Muscle layer of colon (tissue), 2 donors: ENCODE data around the gene MSLN.
"Not testable (repeated sequence)": the region's sequence is repeated elsewhere in the genome, so short reads cannot be mapped to it uniquely, and the experiment has no call there.

Experiments used
- H3K27ac ChIP-seq: one replicate; pipeline ENCODE4 v1.7.0; 2013; ENCODE audit warnings: low read depth, mild to moderate bottlenecking, low read length, moderate library complexity
- H3K27me3 ChIP-seq, 2 donors: one replicate each; pipeline ENCODE4 v1.7.0; 2013; ENCODE audit warnings: low read length in 2 of 2, mild to moderate bottlenecking in 2 of 2; ENCODE audit not compliant: insufficient read depth in 2 of 2, control insufficient read depth in 1 of 2
- H3K36me3 ChIP-seq: one replicate; pipeline ENCODE4 v1.7.0; 2013; ENCODE audit warnings: mild to moderate bottlenecking, low read length; ENCODE audit not compliant: insufficient read depth
- H3K4me1 ChIP-seq: one replicate; pipeline ENCODE4 v1.7.0; 2013; ENCODE audit warnings: mild to moderate bottlenecking, low read length; ENCODE audit not compliant: insufficient read depth
- H3K4me3 ChIP-seq, 2 donors: one replicate each; pipeline ENCODE4 v1.7.0; 2013; ENCODE audit warnings: low read length in 2 of 2, low read depth in 1 of 2, mild to moderate bottlenecking in 1 of 2, moderate library complexity in 1 of 2
- H3K9ac ChIP-seq: one replicate; pipeline ENCODE4 v1.7.0; 2013; ENCODE audit warnings: low read length
- H3K9me3 ChIP-seq: one replicate; pipeline ENCODE4 v1.7.0; 2013; ENCODE audit warnings: mild to moderate bottlenecking, low read length
- donor health status: abdominal sarcoma.
- donor health status: Adenocarcinoma of cecum.

MSLN gene

DNA sequence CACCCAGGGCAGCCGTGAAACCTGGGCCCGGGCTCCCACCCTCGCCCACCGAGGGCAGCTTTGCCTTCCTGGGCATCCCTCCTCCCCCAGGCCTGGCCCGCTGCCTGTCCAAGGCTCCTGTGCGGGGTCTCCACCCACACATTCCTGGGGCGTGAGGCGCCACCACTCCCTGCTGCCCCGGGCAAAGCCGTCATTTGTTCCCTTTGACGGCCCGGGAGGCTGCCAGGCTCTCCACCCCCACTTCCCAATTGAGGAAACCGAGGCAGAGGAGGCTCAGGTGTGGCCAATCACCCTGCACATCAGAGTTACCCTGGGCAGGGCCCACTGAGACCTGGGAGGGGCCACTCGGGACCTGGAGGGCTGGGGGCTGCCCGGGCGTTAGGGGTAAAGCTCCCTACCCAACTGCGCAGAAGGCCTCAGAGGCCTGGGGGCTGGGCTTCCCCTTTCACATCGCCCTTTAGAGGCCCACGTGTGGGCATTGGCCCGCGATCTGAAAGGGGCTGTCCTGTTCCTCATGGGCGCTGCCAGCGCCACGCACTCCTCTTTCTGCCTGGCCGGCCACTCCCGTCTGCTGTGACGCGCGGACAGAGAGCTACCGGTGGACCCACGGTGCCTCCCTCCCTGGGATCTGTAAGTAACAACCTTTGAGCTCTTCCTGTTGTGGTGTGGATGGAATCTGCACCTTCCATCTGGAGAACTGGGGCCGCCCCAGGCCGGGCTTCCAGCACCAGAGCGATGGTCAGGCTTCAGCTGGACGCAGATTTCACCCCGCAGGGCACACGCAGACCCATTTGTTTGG, at the start of gene MSLN:
Gene MSLN, plus strand, starts transcription at position 190 of the 799 bp plus-strand sequence. CDS start 1,947 bp downstream, outside the sequence.
- H3K4me3 ChIP-seq, result no peak within 1 kb of the TSS
- H3K27ac ChIP-seq, result no peak within 1 kb of the TSS
- H3K9me3 ChIP-seq, result no peaks in the 10 kb centered on the region
- H3K4me1 ChIP-seq, result no peaks in the 10 kb centered on the region
- no peak within 1 kb of the TSS for H3K9ac ChIP-seq
- no peaks in the 10 kb centered on the region for H3K36me3 ChIP-seq
- peaks cover 0 to 13% of the 10 kb centered on the region in 2 donors for H3K27me3 ChIP-seq

DNA sequence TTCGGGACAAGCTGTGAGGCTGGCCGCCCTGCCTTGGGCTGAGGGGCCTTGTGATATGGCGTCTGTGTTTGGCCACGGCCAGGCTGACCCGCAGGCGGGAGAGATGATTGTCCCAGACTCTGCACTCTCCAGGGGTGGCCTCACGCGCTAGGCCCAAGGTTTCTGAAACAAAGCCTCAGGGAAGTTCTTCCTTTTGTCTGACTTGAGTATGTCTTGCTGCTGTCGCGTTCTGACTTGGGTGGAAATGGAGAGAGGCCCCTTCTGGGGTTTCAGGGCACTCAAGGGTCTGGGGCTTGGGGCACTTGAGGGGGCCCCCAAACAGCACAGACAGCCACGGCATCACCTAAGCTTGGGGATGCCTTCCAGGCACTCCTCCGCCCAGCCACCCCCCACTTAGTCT, 49.5 kb upstream of the MSLN start:
- Histone ChIP-seq H3K27ac (no peak overlapping the region), H3K4me3 (no peak overlapping the region), H3K36me3 (no peaks in the 10 kb centered on the region), H3K9me3 (no peaks in the 10 kb centered on the region), H3K9ac (no peak overlapping the region), H3K4me1 (peaks cover 9% of the 10 kb centered on the region), H3K27me3 (peaks cover 45 to 65% of the 10 kb centered on the region in 2 donors)

DNA sequence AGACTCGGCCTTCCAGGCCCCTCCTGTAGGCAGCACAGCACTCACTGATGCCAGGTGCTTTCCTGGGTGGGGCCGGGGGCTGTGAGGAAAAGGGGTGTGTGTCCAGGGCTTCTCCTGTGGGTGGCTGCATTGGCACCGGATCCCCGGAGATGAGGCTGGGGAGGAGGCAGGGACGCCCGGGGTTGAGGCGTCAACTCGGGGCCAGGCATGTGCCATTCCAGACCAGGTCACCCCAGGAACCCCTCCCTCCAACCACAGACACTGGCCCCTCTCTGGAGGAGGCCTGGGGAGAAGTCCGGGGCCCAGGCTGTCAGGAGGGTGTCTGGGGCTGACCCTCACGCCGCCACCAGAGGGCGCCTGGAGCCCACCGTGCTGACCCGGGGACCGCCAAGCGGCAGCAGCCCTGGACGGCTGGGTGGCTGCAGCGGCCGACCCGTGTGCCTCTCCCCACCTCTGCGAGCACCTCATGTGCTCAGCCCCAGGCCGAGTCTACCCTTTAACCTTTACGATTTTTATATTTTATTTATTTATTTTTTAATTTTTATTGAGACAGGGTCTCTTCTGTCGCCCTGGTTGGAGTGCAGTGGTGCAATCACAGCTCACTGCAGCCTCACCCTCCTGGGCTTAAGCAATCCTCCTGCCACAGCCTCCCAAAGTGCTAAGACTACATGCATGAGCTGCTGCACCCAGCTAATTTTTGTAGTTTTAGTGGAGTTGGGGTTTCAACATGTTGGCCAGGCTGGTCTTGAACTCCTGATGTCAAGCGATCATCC, 48.8 kb upstream of the MSLN start:
- H3K9ac ChIP-seq, result no peak overlapping the region
- no peaks in the 10 kb centered on the region for H3K9me3 ChIP-seq
- peaks cover 45 to 65% of the 10 kb centered on the region in 2 donors for H3K27me3 ChIP-seq
- no peaks in the 10 kb centered on the region for H3K36me3 ChIP-seq
- H3K4me3 ChIP-seq, result no peak overlapping the region
- H3K4me1 ChIP-seq, result peaks cover 15% of the 10 kb centered on the region
- no peak overlapping the region for H3K27ac ChIP-seq

DNA sequence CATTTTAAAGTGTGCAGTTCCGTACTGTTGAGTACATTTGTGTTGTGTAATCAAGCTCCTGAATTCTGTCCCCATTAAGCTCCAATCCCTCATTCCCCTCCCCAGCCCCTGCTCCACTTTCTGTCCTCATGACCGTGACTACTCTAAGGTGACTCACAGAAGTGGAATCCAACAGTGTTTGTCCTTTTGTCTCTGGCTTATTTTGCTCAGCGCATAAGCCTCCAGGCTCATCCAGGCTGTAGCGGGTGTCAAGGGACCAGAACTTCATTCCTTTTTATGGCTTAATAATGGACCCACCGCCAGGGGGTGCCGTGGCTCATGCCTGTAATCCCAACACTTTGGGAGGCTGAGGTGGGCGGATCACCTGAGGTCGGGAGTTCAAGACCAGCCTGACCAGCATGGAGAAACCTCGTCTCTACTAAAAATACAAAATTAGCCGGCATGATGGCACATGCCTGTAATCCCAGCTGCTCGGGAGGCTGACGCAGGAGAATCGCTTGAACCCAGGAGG, 47.7 kb upstream of the MSLN start:
- H3K4me3 ChIP-seq, H3K9me3 ChIP-seq, H3K9ac ChIP-seq, H3K36me3 ChIP-seq, H3K27ac ChIP-seq: not testable (repeated sequence)
- Histone ChIP-seq H3K27me3 (peaks cover 37 to 59% of the 10 kb centered on the region in 2 donors), H3K4me1 (peaks cover 15% of the 10 kb centered on the region)

DNA sequence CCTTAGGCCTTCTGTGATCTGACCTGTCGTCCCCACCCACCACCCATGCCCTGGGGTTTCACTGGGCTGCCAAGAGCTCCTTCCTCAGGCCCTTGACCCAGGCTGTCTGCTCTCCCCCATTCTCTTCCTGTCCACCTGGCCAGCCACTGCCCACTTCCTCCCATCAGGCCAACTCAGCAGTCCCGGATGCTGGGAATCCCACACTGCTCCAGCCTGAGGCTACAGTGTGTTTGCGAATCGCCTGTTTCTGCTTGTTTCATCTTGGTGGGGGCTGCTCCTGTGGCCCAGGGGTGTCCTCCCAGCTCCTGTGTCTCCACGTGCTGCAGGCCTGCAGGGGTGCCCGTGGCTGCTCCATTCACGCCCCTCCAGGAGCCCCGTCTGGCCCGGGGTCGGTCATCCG, 46.5 kb upstream of the MSLN start:
- peaks cover 15% of the 10 kb centered on the region for H3K4me1 ChIP-seq
- peaks cover 24 to 46% of the 10 kb centered on the region in 2 donors for H3K27me3 ChIP-seq
- no peaks in the 10 kb centered on the region for H3K9me3 ChIP-seq
- no peak overlapping the region for H3K27ac ChIP-seq
- no peak overlapping the region for H3K9ac ChIP-seq
- H3K36me3 ChIP-seq, result no peaks in the 10 kb centered on the region
- no peak overlapping the region for H3K4me3 ChIP-seq

DNA sequence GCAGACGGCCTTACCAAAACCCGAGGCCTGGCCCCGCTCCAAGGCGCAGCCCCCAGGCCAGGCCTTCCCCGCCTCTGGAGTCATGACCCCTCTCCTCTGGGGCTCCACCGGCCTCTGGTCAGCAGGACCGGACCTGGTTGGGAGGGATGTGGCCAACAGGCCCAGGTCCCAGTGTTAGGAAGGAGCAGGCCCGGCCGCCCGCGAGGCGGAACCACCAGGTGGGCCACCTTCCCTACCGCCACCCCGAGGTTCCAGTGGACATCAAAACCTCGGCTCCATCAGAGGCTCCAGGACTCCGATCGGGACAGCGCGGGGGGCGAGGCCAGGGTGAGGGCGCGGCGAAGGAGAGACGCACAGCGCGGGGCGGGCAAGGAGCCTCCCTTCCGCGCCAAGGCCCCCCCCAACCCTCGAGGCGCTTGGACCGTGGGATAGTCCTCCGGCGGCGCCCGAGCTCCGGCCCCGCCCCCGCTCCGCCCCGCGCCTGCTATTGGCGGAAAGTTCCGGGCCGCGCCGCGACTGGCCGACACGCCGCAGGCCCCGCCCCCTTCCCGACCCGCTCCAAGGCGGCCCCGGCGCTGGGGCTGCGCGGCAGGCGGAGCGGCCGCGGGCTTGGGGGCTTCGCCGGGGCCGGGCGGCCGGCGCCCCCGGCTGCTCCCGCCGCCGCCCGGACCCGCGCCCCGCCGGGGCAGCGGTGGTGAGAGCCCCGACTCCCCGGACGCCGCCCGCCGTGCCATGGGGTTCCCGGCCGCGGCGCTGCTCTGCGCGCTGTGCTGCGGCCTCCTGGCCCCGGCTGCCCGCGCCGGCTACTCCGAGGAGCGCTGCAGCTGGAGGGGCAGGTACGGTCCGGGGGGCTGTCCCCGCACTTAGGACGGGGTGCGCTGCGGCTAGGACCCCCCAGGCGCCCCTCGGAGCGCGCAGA, 45.7 kb upstream of the MSLN start, which contains the start of gene METRN:
Gene METRN, plus strand, starts transcription at position 561 of the 919 bp plus-strand sequence. Its CDS starts 172 bp downstream, at position 733.
- H3K9me3 ChIP-seq, result no peaks in the 10 kb centered on the region
- peaks cover 17 to 39% of the 10 kb centered on the region in 2 donors for H3K27me3 ChIP-seq
- peak within 1 kb of the TSS; percentile 49 to 53 for H3K4me3 ChIP-seq
- H3K9ac ChIP-seq, result no peak within 1 kb of the TSS
- H3K36me3 ChIP-seq, result no peaks in the 10 kb centered on the region
- H3K4me1 ChIP-seq, result peaks cover 21% of the 10 kb centered on the region
- no peak within 1 kb of the TSS for H3K27ac ChIP-seq

DNA sequence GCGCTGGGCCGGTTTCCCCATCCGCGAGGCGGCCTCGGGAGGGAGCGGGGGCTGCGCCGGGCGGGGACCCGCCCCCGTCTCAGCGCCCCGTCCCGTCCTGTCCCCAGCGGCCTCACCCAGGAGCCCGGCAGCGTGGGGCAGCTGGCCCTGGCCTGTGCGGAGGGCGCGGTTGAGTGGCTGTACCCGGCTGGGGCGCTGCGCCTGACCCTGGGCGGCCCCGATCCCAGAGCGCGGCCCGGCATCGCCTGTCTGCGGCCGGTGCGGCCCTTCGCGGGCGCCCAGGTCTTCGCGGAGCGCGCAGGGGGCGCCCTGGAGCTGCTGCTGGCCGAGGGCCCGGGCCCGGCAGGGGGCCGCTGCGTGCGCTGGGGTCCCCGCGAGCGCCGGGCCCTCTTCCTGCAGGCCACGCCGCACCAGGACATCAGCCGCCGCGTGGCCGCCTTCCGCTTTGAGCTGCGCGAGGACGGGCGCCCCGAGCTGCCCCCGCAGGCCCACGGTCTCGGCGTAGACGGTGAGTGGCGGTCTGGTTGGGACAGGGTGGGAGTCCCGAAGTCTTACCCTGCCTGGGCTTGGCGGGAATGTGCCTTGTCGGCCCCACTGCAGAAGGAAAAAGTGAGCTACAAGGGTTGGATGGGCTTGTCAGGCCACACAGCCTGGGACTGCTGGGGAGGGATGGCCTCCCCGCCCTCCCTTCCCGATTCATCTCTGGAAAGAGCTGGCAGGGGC, 44.9 kb upstream of the MSLN start:
- Histone ChIP-seq H3K27ac (no peak overlapping the region), H3K4me1 (peaks cover 28% of the 10 kb centered on the region), H3K4me3 (peak overlapping the region; percentile 49 to 53), H3K9me3 (no peaks in the 10 kb centered on the region), H3K27me3 (peaks cover 9 to 31% of the 10 kb centered on the region in 2 donors), H3K9ac (no peak overlapping the region), H3K36me3 (no peaks in the 10 kb centered on the region)

DNA sequence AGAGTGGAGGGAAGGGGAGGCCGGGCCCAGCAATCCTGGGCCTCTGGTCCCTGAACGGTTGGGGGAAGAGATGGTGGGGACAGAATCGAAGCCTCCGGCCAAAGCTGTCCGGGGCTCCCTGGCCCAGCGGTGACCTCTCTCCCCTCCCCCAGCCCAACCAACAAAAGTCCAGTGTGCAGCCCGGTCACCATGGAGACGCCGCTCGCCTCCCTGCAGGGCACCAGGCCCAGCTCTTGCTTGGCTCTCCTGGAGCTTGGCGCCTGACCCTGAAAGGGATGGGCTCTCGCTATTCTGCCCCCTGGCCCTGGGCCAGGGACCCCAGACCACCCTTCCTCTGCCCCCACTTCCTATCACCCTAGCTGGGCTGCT, 44.4 kb upstream of the MSLN start:
- Histone ChIP-seq H3K4me3 (peak overlapping the region; percentile 49 to 53), H3K4me1 (peaks cover 28% of the 10 kb centered on the region), H3K36me3 (no peaks in the 10 kb centered on the region), H3K9ac (no peak overlapping the region), H3K27ac (no peak overlapping the region), H3K9me3 (no peaks in the 10 kb centered on the region), H3K27me3 (peaks cover 4 to 25% of the 10 kb centered on the region in 2 donors)

DNA sequence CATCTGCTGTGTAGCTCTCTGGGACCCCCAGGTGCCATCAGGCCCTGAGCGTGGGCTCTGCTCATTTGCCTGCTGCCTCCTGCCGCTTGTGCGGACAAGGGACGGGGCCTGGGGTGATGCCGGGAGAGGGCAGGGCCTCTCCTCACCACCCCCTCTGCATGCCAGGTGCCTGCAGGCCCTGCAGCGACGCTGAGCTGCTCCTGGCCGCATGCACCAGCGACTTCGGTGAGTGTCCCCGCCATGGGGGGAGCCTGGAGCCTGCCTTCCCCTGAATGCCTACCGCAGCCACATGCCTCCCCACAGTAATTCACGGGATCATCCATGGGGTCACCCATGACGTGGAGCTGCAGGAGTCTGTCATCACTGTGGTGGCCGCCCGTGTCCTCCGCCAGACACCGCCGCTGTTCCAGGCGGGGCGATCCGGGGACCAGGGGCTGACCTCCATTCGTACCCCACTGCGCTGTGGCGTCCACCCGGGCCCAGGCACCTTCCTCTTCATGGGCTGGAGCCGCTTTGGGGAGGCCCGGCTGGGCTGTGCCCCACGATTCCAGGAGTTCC, 43.7 kb upstream of the MSLN start:
- Histone ChIP-seq H3K9me3 (no peaks in the 10 kb centered on the region), H3K27me3 (peaks cover 0 to 20% of the 10 kb centered on the region in 2 donors), H3K4me3 (peak overlapping the region in 1 of 2 donors; percentile 53), H3K36me3 (no peaks in the 10 kb centered on the region), H3K27ac (no peak overlapping the region), H3K4me1 (peaks cover 32% of the 10 kb centered on the region), H3K9ac (no peak overlapping the region)
